Upper lobe of left lung (tissue), 6 donors: ENCODE results near the gene RALGAPB. TPM values are rescaled to one million over a fixed set of nuclear protein-coding genes. Genes with fewer than 3 reads are reported as not detected.

Source experiments
- ATAC-seq, 2 donors: fragments of 200-7000 bp; cut with Tn5 transposase; one replicate each; pipeline ENCODE4 v1.9.1; 2022; ENCODE audit warnings: mild to moderate bottlenecking in 2 of 2, moderate library complexity in 2 of 2; ENCODE audit not compliant: low FRiP score in 2 of 2
- DNase-seq, 2 donors: peaks; one replicate each; pipeline ENCODE4 v3.0.0-alpha.2; 2019 to 2020
- H3K27ac ChIP-seq, 4 donors: fragments of 200-600 bp; sonication (generic); one replicate each; pipeline ENCODE4 v1.5.1; 2016 to 2019
- H3K27me3 ChIP-seq, 4 donors: fragments of 200-600 bp; sonication (generic); one replicate each; pipeline ENCODE4 v1.5.1; 2017 to 2019
- H3K36me3 ChIP-seq, 4 donors: fragments of 200-600 bp; sonication (generic); one replicate each; pipeline ENCODE4 v1.5.1; 2016 to 2019
- H3K4me1 ChIP-seq, 4 donors: fragments of 200-600 bp; sonication (generic); one replicate each; pipeline ENCODE4 v1.5.1; 2018 to 2019
- H3K4me3 ChIP-seq, 4 donors: fragments of 200-600 bp; sonication (generic); one replicate each; pipeline ENCODE4 v1.5.1; 2017 to 2019; ENCODE audit warnings: mild to moderate bottlenecking in 2 of 4, moderate library complexity in 1 of 4
- H3K9me3 ChIP-seq, 4 donors: fragments of 200-600 bp; sonication (generic); one replicate each; pipeline ENCODE4 v1.5.1; 2018 to 2019
- EP300 ChIP-seq, 4 donors: sonication (generic); formaldehyde crosslinking; IDR thresholded peaks; one replicate each; pipeline ENCODE4 v1.5.1; 2017; ENCODE audit warnings: antibody characterized with exemption in 4 of 4, control low read depth in 2 of 4
- POLR2A ChIP-seq, 4 donors: fragments of 450-650 bp; IDR thresholded peaks; one replicate each; pipeline ENCODE4 v1.5.1; 2016 to 2017; ENCODE audit warnings: antibody characterized with exemption in 4 of 4, mild to moderate bottlenecking in 2 of 4
- POLR2AphosphoS5 ChIP-seq, 2 donors: sonication (generic); formaldehyde crosslinking; IDR thresholded peaks; one replicate each; pipeline ENCODE4 v1.5.1; 2017; ENCODE audit warnings: antibody characterized with exemption in 2 of 2
- WGBS, 2 donors: methylation state at CpG; one replicate each; pipeline ENCODE4 v1.1.5; 2017 to 2018; 5-methylcytosine and 5-hydroxymethylcytosine counted together
- total RNA-seq, 6 donors: library from RNA; depleted of rRNA in 4 of 6; stranded (reverse); fragments of >200 nt in 4 of 6; gene quantifications; one replicate each; pipeline versions ENCODE4 v1.1.0 to v1.2.1, GENCODE V29; 2016 to 2021
- TF ChIP-seq, protein P1 (sequence below), 6 experiments: fragments of 450-650 bp in 4 of 6; fragments of 200-600 bp in 2 of 6; sonication (generic) in 2 of 6; IDR thresholded peaks; one replicate each; pipeline ENCODE4 v1.5.1; 2016 to 2019; ENCODE audit warnings: antibody characterized with exemption in 6 of 6
- donor health status: DM: no; HTN: no; CAD: no; lungs with moderate emphysema.
- donor health status: DM: no; HTN: yes; CAD: no; lungs with severe emphysema.

The RALGAPB gene
- total RNA-seq, 6 donors from 2014 or later, result 27.0 to 76.5 (median 32.1) TPM

GRCh38 chr20:38579219-38579910 is 106.7 kb downstream of the RALGAPB start:
- ATAC-seq (peak in 1 of 2 donors; percentile 9), DNase-seq (no peak)
- Histone ChIP-seq H3K9me3 (no peaks in the 10 kb centered on the region), H3K4me3 (no peak overlapping the region), H3K27ac (no peak overlapping the region), H3K27me3 (no peaks in the 10 kb centered on the region), H3K36me3 (peaks cover 10 to 33% (median 17%) of the 10 kb centered on the region in 4 donors), H3K4me1 (no peaks in the 10 kb centered on the region)
- TF ChIP-seq EP300 (IDR thresholded peaks at IDR 0.05), result no peak
- TF ChIP-seq, protein P1, sequence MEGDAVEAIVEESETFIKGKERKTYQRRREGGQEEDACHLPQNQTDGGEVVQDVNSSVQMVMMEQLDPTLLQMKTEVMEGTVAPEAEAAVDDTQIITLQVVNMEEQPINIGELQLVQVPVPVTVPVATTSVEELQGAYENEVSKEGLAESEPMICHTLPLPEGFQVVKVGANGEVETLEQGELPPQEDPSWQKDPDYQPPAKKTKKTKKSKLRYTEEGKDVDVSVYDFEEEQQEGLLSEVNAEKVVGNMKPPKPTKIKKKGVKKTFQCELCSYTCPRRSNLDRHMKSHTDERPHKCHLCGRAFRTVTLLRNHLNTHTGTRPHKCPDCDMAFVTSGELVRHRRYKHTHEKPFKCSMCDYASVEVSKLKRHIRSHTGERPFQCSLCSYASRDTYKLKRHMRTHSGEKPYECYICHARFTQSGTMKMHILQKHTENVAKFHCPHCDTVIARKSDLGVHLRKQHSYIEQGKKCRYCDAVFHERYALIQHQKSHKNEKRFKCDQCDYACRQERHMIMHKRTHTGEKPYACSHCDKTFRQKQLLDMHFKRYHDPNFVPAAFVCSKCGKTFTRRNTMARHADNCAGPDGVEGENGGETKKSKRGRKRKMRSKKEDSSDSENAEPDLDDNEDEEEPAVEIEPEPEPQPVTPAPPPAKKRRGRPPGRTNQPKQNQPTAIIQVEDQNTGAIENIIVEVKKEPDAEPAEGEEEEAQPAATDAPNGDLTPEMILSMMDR (IDR thresholded peaks at IDR 0.05), result no peak
- no peak for TF ChIP-seq POLR2AphosphoS5 (IDR thresholded peaks at IDR 0.05)
- no peak for TF ChIP-seq POLR2A (IDR thresholded peaks at IDR 0.05)
- WGBS, 2 donors, result 56 to 65% methylated on average over 4 to 7 of the region's 7 CpGs

DNA sequence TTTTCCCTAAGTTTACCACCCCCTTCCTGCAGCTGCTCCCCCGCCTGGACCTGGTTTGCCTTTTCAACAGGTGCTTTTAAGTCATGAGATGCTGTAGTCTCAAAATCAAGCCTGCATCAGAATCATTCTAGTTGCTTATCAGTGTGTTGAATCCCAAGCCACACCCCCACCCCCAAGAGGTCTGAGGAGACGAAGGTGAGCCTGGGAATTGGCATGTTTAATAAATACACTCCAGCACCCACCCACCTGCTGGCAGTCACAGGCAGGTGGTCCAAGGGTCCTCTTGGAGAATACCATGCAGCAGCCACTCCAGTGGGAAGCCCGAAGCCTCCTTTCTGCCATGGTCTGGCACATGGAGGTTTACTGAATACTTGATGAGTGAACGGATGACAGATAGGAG is 107.3 kb downstream of the RALGAPB start:
- peaks cover 5 to 27% (median 12%) of the 10 kb centered on the region in 4 donors for H3K36me3 ChIP-seq
- H3K4me3 ChIP-seq, result no peak overlapping the region
- H3K27ac ChIP-seq, result no peak overlapping the region
- TF ChIP-seq, protein P1 (IDR thresholded peaks at IDR 0.05), result no peak
- TF ChIP-seq POLR2A (IDR thresholded peaks at IDR 0.05) (no peak), EP300 (IDR thresholded peaks at IDR 0.05) (no peak), POLR2AphosphoS5 (IDR thresholded peaks at IDR 0.05) (no peak)
- no peaks in the 10 kb centered on the region for H3K9me3 ChIP-seq
- no peaks in the 10 kb centered on the region for H3K4me1 ChIP-seq
- 77 to 82% methylated on average over 4 of the region's 4 CpGs for WGBS, 2 donors
- H3K27me3 ChIP-seq, result no peaks in the 10 kb centered on the region
- no peak for ATAC-seq
- DNase-seq, result no peak

GRCh38 chr20:38581013-38581412 is 108.4 kb downstream of the RALGAPB start, which contains the start of gene ADIG:
ADIG (plus strand) TSS chr20:38581197; CDS start chr20:38581251, 54 bp downstream.
- Histone ChIP-seq H3K27ac (no peak within 1 kb of the TSS), H3K4me1 (no peaks in the 10 kb centered on the region), H3K9me3 (no peaks in the 10 kb centered on the region), H3K36me3 (peaks cover under 1 to 16% (median 3%) of the 10 kb centered on the region in 4 donors), H3K4me3 (no peak within 1 kb of the TSS), H3K27me3 (no peaks in the 10 kb centered on the region)
- peak in 1 of 2 donors; percentile 50 for ATAC-seq
- WGBS, 2 donors, result 64 to 72% methylated on average over 5 of the region's 5 CpGs
- TF ChIP-seq POLR2AphosphoS5 (IDR thresholded peaks at IDR 0.05), result no peak
- TF ChIP-seq, protein P1 (IDR thresholded peaks at IDR 0.05), result no peak
- no peak for TF ChIP-seq POLR2A (IDR thresholded peaks at IDR 0.05)
- no peak for TF ChIP-seq EP300 (IDR thresholded peaks at IDR 0.05)
- DNase-seq, result peak in 1 of 2 donors; percentile 46

DNA sequence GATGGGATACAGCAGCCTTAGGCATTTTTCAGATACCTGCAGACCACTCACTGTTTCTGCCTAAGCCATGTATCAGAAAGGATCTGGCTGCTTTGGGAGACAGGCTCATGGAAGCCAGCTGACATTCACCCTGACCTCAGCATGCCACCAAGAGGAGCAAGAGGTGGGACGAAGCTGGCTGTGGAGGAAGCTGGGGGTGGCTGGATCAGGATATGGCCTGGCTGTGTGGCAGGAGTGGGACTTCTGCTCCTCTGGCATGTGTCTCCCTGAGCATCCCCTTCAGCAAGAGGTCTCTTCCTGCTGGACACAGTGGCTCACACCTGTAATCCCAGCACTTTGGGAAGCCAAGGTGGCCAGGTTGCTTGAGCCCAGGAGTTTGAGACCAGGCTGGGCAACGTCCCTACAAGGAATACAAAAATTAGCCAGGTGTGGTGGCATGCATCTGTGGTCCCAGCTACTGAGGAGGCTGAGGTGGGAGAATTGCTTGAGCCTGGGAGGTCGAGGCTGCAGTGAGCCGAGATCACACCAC is 109.3 kb downstream of the RALGAPB start:
- DNase-seq (no peak), ATAC-seq (no peak)
- 49 to 69% methylated on average over 4 of the region's 4 CpGs for WGBS, 2 donors
- H3K36me3 ChIP-seq, result peaks cover 0 to 9% (median 0%) of the 10 kb centered on the region in 4 donors
- H3K4me1 ChIP-seq, result no peaks in the 10 kb centered on the region
- no peak overlapping the region for H3K4me3 ChIP-seq
- no peaks in the 10 kb centered on the region for H3K27me3 ChIP-seq
- no peaks in the 10 kb centered on the region for H3K9me3 ChIP-seq
- no peak overlapping the region for H3K27ac ChIP-seq
- TF ChIP-seq POLR2AphosphoS5 (IDR thresholded peaks at IDR 0.05), result no peak
- no peak for TF ChIP-seq POLR2A (IDR thresholded peaks at IDR 0.05)
- TF ChIP-seq EP300 (IDR thresholded peaks at IDR 0.05), result no peak
- TF ChIP-seq, protein P1 (IDR thresholded peaks at IDR 0.05), result no peak
